ENCODE results near the gene CLDN34.

CLDN34 gene

DNA sequence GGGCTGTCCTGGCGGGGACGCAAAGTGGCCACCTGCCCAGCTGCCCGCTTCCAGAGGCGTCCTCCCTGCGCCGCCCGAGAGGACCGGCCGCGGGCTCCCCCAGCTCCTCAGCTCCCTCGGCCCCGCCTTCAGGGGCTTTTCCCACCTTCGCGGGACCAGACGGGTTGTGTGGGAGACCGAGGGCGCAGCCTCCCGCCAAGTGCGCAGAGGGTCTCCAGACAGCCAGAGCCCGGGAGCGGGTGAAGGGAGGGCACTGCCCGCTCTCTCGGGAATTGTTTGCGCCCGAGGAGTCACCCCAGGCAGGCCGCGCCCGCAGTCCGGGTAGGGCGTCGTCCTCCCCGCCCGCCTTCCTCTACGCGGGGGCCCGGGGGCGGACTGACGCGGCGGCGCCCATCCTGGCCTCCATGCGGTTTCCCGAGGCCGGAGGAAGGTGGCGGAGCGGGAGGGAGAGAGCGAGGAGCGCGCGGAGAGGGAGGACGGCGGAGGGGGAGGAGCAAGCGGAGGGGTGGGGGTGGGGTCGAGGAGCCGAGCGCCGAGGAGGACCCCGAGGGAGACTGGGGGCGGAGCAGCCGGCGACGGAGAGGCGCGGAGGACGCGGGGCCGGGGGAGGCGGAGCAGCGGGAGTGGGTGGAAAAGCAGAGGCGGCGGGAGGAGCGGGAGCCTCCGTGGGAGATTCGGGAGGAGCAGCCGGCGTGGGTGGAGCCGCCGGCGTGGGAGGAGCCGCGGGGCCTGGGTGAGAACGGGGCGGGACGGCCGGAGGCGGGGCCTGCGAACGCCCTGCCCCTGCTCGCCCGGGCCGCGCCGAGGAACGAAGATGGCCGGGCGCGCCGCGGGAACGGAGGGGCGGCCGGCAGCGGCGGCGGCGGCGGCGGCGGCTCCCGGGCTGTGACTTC, 47.5 kb downstream of the CLDN34 start:
- Histone ChIP-seq H3K79me1 (ENCODE audit: low read length) (no peaks in the 10 kb centered on the region), H3K4me1 (ENCODE audit: control insufficient read depth, low read depth, low read length) (no peaks in the 10 kb centered on the region), H3K27ac (ENCODE audit: low read depth, low read length) (peak overlapping the region; percentile 92), H4K5ac (ENCODE audit: low read length) (no peak overlapping the region), H3K9ac (ENCODE audit: low read length) (peak overlapping the region; percentile 77), H3K27me3 (ENCODE audit: insufficient read depth, low read length, poor library complexity) (no peaks in the 10 kb centered on the region), H3K18ac (ENCODE audit: low read length) (peak overlapping the region; percentile 99), H3K4me3 (ENCODE audit: low read length) (peak overlapping the region; percentile 26), H3K79me2 (ENCODE audit: control insufficient read depth, insufficient read depth, low read length) (peaks cover 12% of the 10 kb centered on the region), H2BK15ac (replicated peaks; ENCODE audit: low read depth) (no peak overlapping the region), H3K4me2 (ENCODE audit: low read length) (peak overlapping the region; percentile 29), H3K4ac (ENCODE audit: low read depth, low read length) (peak overlapping the region; percentile 93), H2BK5ac (ENCODE audit: low read length) (no peak overlapping the region), H2AK5ac (ENCODE audit: low read length) (no peak overlapping the region), H4K8ac (ENCODE audit: low read depth, low read length) (no peak overlapping the region), H3K56ac (ENCODE audit: low read length) (peak overlapping the region; percentile 82), H3K23ac (ENCODE audit: low read length) (no peak overlapping the region), H2BK120ac (ENCODE audit: low read depth, low read length) (peak overlapping the region; percentile 18), H3K36me3 (ENCODE audit: control insufficient read depth, insufficient read depth, low read length) (no peaks in the 10 kb centered on the region)
- peak; percentile 87 for DNase-seq
- WGBS (ENCODE audit: extremely low coverage, insufficient coverage, low lambda C conversion rate) = no CpG with 5 or more reads among the region's 110 CpGs

DNA sequence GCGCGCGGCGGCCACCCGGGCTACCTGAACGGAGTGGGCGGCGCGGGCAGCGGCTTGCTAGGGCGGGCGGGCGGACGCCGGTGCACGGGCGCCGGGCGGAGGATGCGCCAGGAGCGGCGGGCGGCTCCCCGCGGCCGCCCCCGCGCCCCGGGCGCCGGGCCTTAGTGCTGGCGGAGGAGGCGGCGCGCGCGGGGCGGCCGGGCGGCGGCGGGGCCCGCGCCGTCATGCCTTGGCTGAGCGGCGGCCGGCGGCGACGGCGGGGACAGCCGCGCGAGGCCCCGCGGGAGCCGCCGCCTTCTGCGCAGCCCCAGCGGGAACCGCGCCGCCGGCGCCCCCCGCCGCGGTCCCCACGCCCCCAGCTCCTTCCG, 48.2 kb downstream of the CLDN34 start:
- Histone ChIP-seq H4K5ac (ENCODE audit: low read length) (no peak overlapping the region), H3K4me1 (ENCODE audit: control insufficient read depth, low read depth, low read length) (no peaks in the 10 kb centered on the region), H3K18ac (ENCODE audit: low read length) (peak overlapping the region; percentile 99), H4K8ac (ENCODE audit: low read depth, low read length) (no peak overlapping the region), H3K4ac (ENCODE audit: low read depth, low read length) (peak overlapping the region; percentile 87), H3K23ac (ENCODE audit: low read length) (no peak overlapping the region), H3K79me2 (ENCODE audit: control insufficient read depth, insufficient read depth, low read length) (peaks cover 14% of the 10 kb centered on the region), H2BK15ac (replicated peaks; ENCODE audit: low read depth) (no peak overlapping the region), H3K79me1 (ENCODE audit: low read length) (no peaks in the 10 kb centered on the region), H3K27ac (ENCODE audit: low read depth, low read length) (peak overlapping the region; percentile 70), H2BK5ac (ENCODE audit: low read length) (no peak overlapping the region), H3K9ac (ENCODE audit: low read length) (peak overlapping the region; percentile 78), H3K27me3 (ENCODE audit: insufficient read depth, low read length, poor library complexity) (no peaks in the 10 kb centered on the region), H2BK120ac (ENCODE audit: low read depth, low read length) (no peak overlapping the region), H2AK5ac (ENCODE audit: low read length) (no peak overlapping the region), H3K4me3 (ENCODE audit: low read length) (no peak overlapping the region), H3K4me2 (ENCODE audit: low read length) (no peak overlapping the region), H3K56ac (ENCODE audit: low read length) (peak overlapping the region; percentile 74), H3K36me3 (ENCODE audit: control insufficient read depth, insufficient read depth, low read length) (no peaks in the 10 kb centered on the region)
- WGBS (ENCODE audit: extremely low coverage, insufficient coverage, low lambda C conversion rate) = no CpG with 5 or more reads among the region's 71 CpGs
- no peak for DNase-seq

DNA sequence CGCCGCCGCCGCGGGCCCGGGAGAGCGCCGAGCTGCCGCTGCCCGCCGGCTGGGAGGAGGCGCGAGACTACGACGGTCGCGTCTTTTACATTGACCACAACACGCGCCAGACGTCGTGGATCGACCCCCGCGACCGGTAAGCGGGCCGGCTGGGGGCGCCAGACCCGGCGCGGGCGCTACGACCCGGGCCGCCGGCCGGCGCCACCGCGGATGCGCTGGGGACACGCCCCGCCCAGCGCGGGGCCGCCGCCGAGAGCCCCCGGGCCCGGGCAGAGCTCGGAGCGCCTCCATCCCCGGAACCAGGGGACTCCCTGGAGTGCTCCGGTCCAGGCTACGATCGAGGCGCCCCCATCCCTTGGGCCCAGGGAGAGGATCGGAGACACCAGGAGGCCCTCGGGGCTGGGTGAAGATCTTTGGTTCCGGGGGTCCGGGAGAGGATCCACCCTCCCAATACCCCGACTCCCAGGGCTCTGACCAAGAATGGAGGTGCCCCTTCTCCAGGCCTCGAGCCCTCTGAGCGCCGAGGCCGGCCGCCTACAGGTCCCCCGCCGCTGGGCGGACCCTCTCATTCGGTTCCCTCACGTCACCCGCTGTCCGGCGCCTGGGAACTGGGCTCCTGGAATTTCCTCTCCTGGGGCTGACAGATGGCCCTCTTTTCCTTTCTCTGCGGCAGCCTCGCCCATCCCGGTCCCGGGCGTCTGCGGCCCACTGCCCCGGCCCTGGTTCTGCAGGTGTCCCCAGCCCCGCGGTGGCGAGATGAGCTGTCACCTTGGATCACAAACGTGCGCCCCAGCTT, 48.8 kb downstream of the CLDN34 start:
- peak overlapping the region; percentile 99 for H3K18ac ChIP-seq (ENCODE audit: low read length)
- H3K4ac ChIP-seq (ENCODE audit: low read depth, low read length) = peak overlapping the region; percentile 87
- no peaks in the 10 kb centered on the region for H3K36me3 ChIP-seq (ENCODE audit: control insufficient read depth, insufficient read depth, low read length)
- WGBS (ENCODE audit: extremely low coverage, insufficient coverage, low lambda C conversion rate) = no CpG with 5 or more reads among the region's 87 CpGs
- no peak overlapping the region for H3K23ac ChIP-seq (ENCODE audit: low read length)
- DNase-seq = peak; percentile 56
- peak overlapping the region; percentile 74 for H3K56ac ChIP-seq (ENCODE audit: low read length)
- peak overlapping the region; percentile 28 for H2BK120ac ChIP-seq (ENCODE audit: low read depth, low read length)
- no peak overlapping the region for H4K5ac ChIP-seq (ENCODE audit: low read length)
- no peaks in the 10 kb centered on the region for H3K27me3 ChIP-seq (ENCODE audit: insufficient read depth, low read length, poor library complexity)
- H2AK5ac ChIP-seq (ENCODE audit: low read length) = no peak overlapping the region
- peak overlapping the region; percentile 89 for H3K27ac ChIP-seq (ENCODE audit: low read depth, low read length)
- peak overlapping the region; percentile 29 for H3K4me2 ChIP-seq (ENCODE audit: low read length)
- peak overlapping the region; percentile 46 for H2BK15ac ChIP-seq (replicated peaks; ENCODE audit: low read depth)
- no peak overlapping the region for H4K8ac ChIP-seq (ENCODE audit: low read depth, low read length)
- H3K4me3 ChIP-seq (ENCODE audit: low read length) = peak overlapping the region; percentile 60
- H3K79me1 ChIP-seq (ENCODE audit: low read length) = no peaks in the 10 kb centered on the region
- H3K9ac ChIP-seq (ENCODE audit: low read length) = peak overlapping the region; percentile 78
- no peaks in the 10 kb centered on the region for H3K4me1 ChIP-seq (ENCODE audit: control insufficient read depth, low read depth, low read length)
- peaks cover 14% of the 10 kb centered on the region for H3K79me2 ChIP-seq (ENCODE audit: control insufficient read depth, insufficient read depth, low read length)
- H2BK5ac ChIP-seq (ENCODE audit: low read length) = no peak overlapping the region

DNA sequence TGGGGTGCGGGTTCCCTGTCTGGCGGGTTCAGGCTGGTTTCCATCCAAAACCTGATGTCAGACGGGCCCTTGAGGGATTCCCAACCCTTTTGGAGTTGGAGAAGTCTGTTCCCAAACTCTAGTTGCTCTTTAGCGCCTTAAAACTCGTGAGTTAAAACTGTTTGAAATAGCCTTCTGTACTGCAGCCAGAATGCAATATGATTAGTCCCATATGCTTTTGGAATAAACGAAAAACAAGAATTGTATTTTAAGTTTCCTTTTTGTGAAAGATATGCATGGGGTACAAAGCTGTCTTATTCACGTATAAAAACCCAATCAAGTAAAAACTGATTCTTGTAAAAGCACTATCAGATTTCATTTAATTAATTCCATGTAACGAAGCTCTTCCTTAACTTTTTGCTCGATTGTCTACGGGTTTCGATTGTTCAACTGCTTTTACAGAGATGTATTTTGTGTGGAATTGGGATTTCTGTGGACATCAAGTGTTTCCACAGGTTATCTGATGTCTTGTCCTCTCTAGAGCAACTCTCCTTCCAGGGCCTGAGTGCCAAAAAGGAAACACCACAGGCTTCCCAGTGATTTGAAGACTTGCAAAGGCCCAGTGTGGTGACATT, 49.5 kb downstream of the CLDN34 start:
- DNase-seq = no peak

DNA sequence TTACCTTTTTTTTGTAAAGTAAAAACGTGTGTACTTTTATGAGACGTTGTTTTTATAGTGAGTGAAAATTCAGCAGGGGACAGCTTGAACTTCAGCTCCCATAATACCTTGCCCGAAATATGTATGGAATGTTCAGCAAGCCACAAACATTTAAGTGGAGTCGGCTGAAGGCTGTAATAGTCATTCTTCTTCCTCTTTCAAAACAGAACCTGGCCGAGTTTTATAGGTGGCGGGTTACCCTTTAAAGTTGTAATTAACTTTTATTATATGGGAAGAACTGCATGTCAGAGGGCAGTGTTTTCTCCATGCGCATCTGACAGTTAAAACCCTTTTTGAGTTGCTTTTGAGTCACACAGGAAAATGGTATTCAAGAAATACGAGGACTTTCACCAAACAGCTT, 50.7 kb downstream of the CLDN34 start:
- no peak overlapping the region for H2BK15ac ChIP-seq (replicated peaks; ENCODE audit: low read depth)
- no peaks in the 10 kb centered on the region for H3K27me3 ChIP-seq (ENCODE audit: insufficient read depth, low read length, poor library complexity)
- no peak overlapping the region for H4K5ac ChIP-seq (ENCODE audit: low read length)
- no peaks in the 10 kb centered on the region for H3K4me1 ChIP-seq (ENCODE audit: control insufficient read depth, low read depth, low read length)
- no peak overlapping the region for H2BK120ac ChIP-seq (ENCODE audit: low read depth, low read length)
- H3K27ac ChIP-seq (ENCODE audit: low read depth, low read length) = no peak overlapping the region
- no peak overlapping the region for H3K18ac ChIP-seq (ENCODE audit: low read length)
- no peak overlapping the region for H3K23ac ChIP-seq (ENCODE audit: low read length)
- H3K4me2 ChIP-seq (ENCODE audit: low read length) = no peak overlapping the region
- H3K56ac ChIP-seq (ENCODE audit: low read length) = no peak overlapping the region
- no peak overlapping the region for H3K4ac ChIP-seq (ENCODE audit: low read depth, low read length)
- H2BK5ac ChIP-seq (ENCODE audit: low read length) = no peak overlapping the region
- WGBS (ENCODE audit: extremely low coverage, insufficient coverage, low lambda C conversion rate) = no CpG with 5 or more reads among the region's 8 CpGs
- H3K4me3 ChIP-seq (ENCODE audit: low read length) = no peak overlapping the region
- peak; percentile 76 for DNase-seq
- H4K8ac ChIP-seq (ENCODE audit: low read depth, low read length) = no peak overlapping the region
- H2AK5ac ChIP-seq (ENCODE audit: low read length) = no peak overlapping the region
- H3K79me1 ChIP-seq (ENCODE audit: low read length) = no peaks in the 10 kb centered on the region
- H3K79me2 ChIP-seq (ENCODE audit: control insufficient read depth, insufficient read depth, low read length) = peaks cover 24% of the 10 kb centered on the region
- H3K9ac ChIP-seq (ENCODE audit: low read length) = no peak overlapping the region
- H3K36me3 ChIP-seq (ENCODE audit: control insufficient read depth, insufficient read depth, low read length) = no peaks in the 10 kb centered on the region

More for the DNA sequence above, 49.5 kb downstream of the CLDN34 start:
- Histone ChIP-seq H3K36me3 (ENCODE audit: control insufficient read depth, insufficient read depth, low read length) (no peaks in the 10 kb centered on the region), H3K27ac (ENCODE audit: low read depth, low read length) (peak overlapping the region; percentile 89), H2BK15ac (replicated peaks; ENCODE audit: low read depth) (no peak overlapping the region), H3K79me1 (ENCODE audit: low read length) (no peaks in the 10 kb centered on the region), H3K27me3 (ENCODE audit: insufficient read depth, low read length, poor library complexity) (no peaks in the 10 kb centered on the region), H3K4ac (ENCODE audit: low read depth, low read length) (no peak overlapping the region), H3K18ac (ENCODE audit: low read length) (no peak overlapping the region), H3K4me1 (ENCODE audit: control insufficient read depth, low read depth, low read length) (no peaks in the 10 kb centered on the region), H3K79me2 (ENCODE audit: control insufficient read depth, insufficient read depth, low read length) (peaks cover 16% of the 10 kb centered on the region), H3K23ac (ENCODE audit: low read length) (no peak overlapping the region), H2BK120ac (ENCODE audit: low read depth, low read length) (no peak overlapping the region), H2BK5ac (ENCODE audit: low read length) (no peak overlapping the region), H3K56ac (ENCODE audit: low read length) (peak overlapping the region; percentile 74), H3K4me2 (ENCODE audit: low read length) (peak overlapping the region; percentile 29), H3K9ac (ENCODE audit: low read length) (peak overlapping the region; percentile 78), H2AK5ac (ENCODE audit: low read length) (no peak overlapping the region), H4K8ac (ENCODE audit: low read depth, low read length) (no peak overlapping the region), H3K4me3 (ENCODE audit: low read length) (peak overlapping the region; percentile 60), H4K5ac (ENCODE audit: low read length) (no peak overlapping the region)
- WGBS (ENCODE audit: extremely low coverage, insufficient coverage, low lambda C conversion rate) = no CpG with 5 or more reads among the region's 11 CpGs
